ENCODE data around the gene MTCH1.
"Not testable (repeated sequence)": the region's sequence is repeated elsewhere in the genome, so short reads cannot be mapped to it uniquely, and the experiment has no call there.

MTCH1 gene

DNA sequence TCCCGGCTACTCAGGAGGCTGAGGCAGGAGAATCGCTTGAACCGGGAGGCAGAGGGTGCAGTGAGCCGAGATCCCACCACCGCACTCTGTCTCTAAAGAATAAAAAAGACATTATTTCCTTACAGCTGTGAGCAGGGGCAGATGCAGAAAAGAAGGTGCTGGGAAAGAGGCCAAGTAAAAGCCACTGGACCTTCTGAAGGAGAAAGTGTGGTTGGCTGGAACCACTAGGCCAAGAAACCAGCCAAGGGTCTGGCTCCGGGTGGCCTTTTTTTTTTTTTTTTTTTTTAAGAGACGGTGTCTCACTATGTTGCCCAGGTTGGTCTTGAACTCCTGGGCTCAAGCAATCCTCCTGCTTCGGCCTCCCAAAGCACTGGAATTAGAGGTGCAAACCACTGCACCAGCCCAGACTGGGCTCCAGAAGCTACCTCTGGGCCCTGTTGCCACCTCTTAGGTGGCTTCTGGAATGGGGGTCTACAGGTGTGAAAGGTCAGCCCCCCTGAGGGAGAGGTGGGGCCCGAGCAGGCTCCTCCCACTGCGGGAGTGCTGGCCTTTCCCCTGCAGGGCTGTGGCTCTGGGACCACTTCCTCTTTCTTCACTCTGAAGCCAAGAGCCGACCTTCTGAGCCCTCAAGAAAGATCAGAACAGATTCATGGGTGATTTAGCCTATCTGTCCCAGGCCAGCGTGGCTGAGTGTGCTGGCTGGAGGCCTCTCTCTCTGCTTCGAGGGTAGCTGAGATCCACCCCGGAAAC lies 19.2 kb upstream of the MTCH1 start, which contains the start of gene FGD2:
Gene FGD2, plus strand, starts transcription at position 595 of the 750 bp plus-strand sequence. CDS start 163 bp downstream, outside the sequence.
- Histone ChIP-seq H4K20me1 (peaks cover 0 to 14% (median 0%) of the 10 kb centered on the region in 11 experiments; a peak in 4 of 22 replicates), H3K27me3 (no peaks in the 10 kb centered on the region), H3K4me3 (peak within 1 kb of the TSS; percentile 45 to 70 (median 54)), H3K27ac (peak within 1 kb of the TSS; percentile 35 to 88 (median 76); a peak in 21 of 22 replicates), H3K36me3 (peaks cover 0 to 13% (median 0%) of the 10 kb centered on the region in 11 experiments; a peak in 4 of 22 replicates), H3K4me1 (peaks cover 78 to 99% (median 95%) of the 10 kb centered on the region in 10 experiments), H3K9me3 (replicated peaks in 1 of 11) (no peaks in the 10 kb centered on the region), H3K9ac (peak within 1 kb of the TSS; percentile 62 to 79 (median 71)), H3K4me2 (peak within 1 kb of the TSS; percentile 86 to 99 (median 96))
- TF ChIP-seq Cebpa-rat (IDR thresholded peaks at IDR 0.05), result no peak

DNA sequence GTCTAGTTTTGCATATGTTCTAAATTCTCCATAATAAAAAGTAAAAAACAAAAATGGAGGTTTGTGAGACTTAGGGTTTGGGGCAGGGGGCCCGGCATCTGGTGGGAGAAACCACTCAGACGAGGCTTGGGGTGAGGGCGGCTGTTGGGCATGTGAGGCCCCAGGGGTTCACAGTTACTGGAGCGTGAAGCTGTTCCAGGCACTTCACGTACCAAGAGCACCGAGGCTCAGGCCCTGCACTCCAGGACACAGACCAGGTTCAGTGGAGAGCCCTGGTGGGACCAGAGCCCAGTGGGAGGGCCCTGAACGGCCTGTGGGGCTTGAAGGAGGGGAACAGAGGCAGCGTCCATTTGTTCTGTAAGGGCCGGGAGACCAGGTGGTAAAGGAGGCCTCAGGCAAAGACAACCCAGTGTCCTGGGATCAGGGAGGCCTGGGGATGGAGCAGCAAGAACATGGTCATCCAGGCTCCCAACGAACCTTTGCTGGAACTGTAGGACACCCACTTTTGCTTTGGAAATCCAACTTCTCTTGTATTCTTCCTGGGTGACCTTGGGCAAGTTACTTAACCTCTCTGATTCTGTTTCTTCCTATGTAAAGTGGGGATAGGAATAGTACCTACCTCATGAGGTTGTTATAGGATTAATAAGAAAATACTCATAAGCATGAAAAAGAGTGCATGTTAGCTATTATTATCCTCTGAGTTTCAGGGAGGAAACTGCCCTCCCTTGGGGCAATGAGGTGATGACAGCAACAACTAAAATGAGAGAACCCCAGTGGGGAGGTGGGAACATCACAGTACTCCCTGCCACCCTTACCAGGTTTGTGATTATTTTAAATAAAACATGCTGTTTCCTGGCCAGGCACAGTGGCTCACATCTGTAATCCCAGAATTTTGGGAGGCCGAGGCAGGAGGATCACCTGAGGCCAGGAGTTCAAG lies 18.3 kb upstream of the MTCH1 start:
- Histone ChIP-seq H3K4me2 (peak overlapping the region; percentile 86 to 99 (median 96)), H3K9ac (peak overlapping the region in 10 of 11 experiments; percentile 28 to 79 (median 62); a peak in 19 of 22 replicates), H3K4me3 (peak overlapping the region in 4 of 10 experiments; percentile 18 to 45 (median 36); a peak in 8 of 20 replicates), H3K27ac (peak overlapping the region in 10 of 11 experiments; percentile 27 to 88 (median 76); a peak in 19 of 22 replicates), H3K27me3 (no peaks in the 10 kb centered on the region), H3K4me1 (peaks cover 78 to 100% (median 100%) of the 10 kb centered on the region in 10 experiments), H3K36me3 (peaks cover 0 to 3% (median 0%) of the 10 kb centered on the region in 11 experiments; a peak in 2 of 22 replicates), H3K9me3 (replicated peaks in 1 of 11) (no peaks in the 10 kb centered on the region), H4K20me1 (peaks cover 0 to 8% (median 0%) of the 10 kb centered on the region in 11 experiments; a peak in 3 of 22 replicates)
- no peak for TF ChIP-seq Cebpa-rat (IDR thresholded peaks at IDR 0.05)

DNA sequence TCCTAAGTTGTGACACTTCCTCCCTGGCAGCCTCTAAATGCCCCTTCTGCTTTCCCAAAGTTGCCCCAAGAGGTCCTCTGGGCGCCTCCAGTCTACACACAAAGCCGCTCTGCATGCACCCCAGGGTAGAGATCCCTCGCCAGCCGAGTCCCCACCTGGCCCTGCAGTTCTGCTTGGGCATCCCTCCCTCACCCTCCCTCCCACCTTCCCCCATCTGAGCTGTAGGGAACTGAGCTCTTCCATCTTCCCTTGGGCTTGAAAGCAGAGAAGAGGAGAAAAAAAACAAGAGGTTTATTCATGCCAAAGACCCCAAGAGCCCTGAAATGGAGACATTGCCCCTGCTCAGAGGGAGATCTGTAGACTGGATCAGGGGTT lies 13.7 kb upstream of the MTCH1 start:
- Histone ChIP-seq H3K9ac (peak overlapping the region in 3 of 11 experiments; percentile 46 to 79 (median 72); a peak in 6 of 22 replicates), H4K20me1 (no peaks in the 10 kb centered on the region), H3K27me3 (no peaks in the 10 kb centered on the region), H3K4me1 (peaks cover 60 to 94% (median 90%) of the 10 kb centered on the region in 10 experiments), H3K9me3 (replicated peaks in 1 of 11) (no peaks in the 10 kb centered on the region), H3K4me2 (peak overlapping the region; percentile 73 to 99 (median 87); a peak in 21 of 22 replicates), H3K27ac (peak overlapping the region in 6 of 11 experiments; percentile 70 to 89 (median 84); a peak in 11 of 22 replicates), H3K4me3 (no peak overlapping the region), H3K36me3 (no peaks in the 10 kb centered on the region)
- TF ChIP-seq Cebpa-rat (IDR thresholded peaks at IDR 0.05), result no peak

DNA sequence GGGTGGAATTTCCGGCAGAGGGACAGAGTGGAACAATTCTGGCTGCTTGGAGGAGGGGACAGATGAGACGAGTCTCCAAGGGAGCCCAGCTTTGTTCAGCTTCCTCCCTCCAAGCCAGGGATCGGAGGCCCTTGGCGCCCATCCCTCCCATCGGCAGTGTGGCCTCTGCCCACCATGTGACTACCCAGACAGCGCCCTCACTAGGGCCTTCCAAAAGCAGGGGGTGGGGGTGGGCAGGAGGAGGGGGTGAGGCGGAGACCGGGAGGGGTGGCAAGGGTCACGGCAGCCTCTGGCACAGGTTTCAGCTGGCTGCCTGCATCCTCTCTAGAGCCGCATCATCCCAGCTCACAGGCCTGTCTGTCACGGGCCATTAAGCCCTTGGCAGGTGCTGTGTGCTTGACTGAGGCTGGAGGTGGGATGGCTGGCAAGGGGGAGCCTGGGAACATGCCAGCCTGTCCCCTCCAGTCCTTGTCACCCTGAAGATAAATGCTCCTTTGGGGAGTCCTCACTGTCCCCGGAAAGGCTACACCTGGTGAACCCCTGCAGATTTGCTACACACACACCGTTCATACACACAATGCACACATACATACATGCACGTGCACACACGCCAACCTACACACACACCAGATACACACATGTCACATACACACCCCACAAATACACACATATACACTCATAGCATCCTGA lies 13.2 kb upstream of the MTCH1 start:
- H3K9ac ChIP-seq, result peak overlapping the region in 10 of 11 experiments; percentile 43 to 79 (median 64); a peak in 17 of 22 replicates
- peak overlapping the region in 10 of 11 experiments; percentile 1 to 89 (median 71); a peak in 18 of 22 replicates for H3K27ac ChIP-seq
- H4K20me1 ChIP-seq, result no peaks in the 10 kb centered on the region
- H3K4me2 ChIP-seq, result peak overlapping the region; percentile 73 to 99 (median 87)
- no peaks in the 10 kb centered on the region for H3K36me3 ChIP-seq
- no peak overlapping the region; a peak in 1 of 20 replicates for H3K4me3 ChIP-seq
- no peak for TF ChIP-seq Cebpa-rat (IDR thresholded peaks at IDR 0.05)
- H3K4me1 ChIP-seq, result peaks cover 55 to 89% (median 85%) of the 10 kb centered on the region in 10 experiments
- H3K27me3 ChIP-seq, result no peaks in the 10 kb centered on the region
- no peaks in the 10 kb centered on the region for H3K9me3 ChIP-seq (replicated peaks in 1 of 11)

DNA sequence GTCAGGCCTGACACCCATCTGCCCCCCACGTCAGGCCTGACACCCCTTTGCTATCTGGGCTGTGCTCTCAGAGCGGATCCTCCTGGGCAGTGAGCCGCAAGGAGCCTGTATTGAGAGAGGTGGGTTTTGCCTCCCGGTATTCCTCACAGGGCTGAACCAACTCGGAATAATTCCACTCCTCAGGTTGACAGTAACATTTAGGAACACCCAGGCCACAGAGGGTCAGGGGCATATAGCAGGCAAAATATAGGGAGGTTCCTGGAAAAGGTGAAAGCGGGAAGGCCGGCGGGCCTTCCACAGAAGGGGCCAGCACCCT lies 12.7 kb upstream of the MTCH1 start:
- Histone ChIP-seq H3K27ac (peak overlapping the region in 10 of 11 experiments; percentile 1 to 89 (median 71); a peak in 19 of 22 replicates), H3K27me3 (no peaks in the 10 kb centered on the region), H3K9ac (peak overlapping the region in 10 of 11 experiments; percentile 43 to 79 (median 64); a peak in 19 of 22 replicates), H3K4me3 (no peak overlapping the region; a peak in 1 of 20 replicates), H4K20me1 (no peaks in the 10 kb centered on the region), H3K4me2 (peak overlapping the region; percentile 73 to 99 (median 87)), H3K4me1 (peaks cover 49 to 84% (median 80%) of the 10 kb centered on the region in 10 experiments), H3K36me3 (no peaks in the 10 kb centered on the region), H3K9me3 (replicated peaks in 1 of 11) (no peaks in the 10 kb centered on the region)
- no peak for TF ChIP-seq Cebpa-rat (IDR thresholded peaks at IDR 0.05)

DNA sequence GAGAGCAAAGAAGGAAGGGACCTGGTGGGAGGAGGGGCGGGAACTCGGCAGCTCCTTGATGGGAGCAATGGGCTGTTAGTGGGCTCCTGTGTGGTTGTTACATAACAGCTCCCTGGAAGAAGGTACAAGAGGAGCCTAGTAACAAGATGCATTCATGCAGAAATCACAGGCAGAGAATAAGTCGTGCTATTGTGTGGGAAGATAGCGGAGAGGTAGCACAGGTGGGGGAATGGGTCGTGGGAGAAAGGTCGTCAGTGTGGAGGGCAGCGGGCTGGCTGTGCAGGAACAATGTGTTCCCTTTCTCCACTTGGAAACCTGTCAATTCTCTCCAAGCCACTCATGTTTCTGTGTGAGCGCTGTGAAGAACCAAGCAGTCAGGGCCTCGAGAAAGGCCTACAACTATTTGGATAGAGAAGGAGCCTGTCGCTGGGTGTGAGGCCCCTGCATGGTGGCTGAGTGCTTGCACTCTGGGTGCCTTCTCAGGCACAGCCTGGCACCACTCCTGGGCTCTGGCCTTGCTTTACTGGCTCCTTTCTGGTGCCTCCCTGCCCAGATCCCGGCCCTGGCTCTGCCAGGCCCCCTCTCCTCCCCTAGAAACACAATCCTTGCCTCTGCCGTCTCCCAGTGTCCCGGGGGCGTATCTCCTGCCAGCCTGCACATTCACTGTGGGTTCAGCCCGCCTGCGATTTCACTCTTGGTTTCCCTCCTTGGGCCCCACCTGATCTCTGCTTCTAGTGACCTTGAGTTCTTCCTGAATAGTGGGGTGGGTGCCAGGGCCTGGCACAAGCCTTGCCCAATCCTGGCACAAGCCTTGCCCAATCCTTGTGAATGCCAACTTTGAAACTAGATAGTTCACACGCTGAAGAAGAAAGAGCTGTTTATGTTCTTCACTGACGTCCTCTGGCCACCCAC lies 12.1 kb upstream of the MTCH1 start:
- Histone ChIP-seq H3K4me2 (peak overlapping the region; percentile 73 to 99 (median 87)), H3K27me3 (no peaks in the 10 kb centered on the region)

DNA sequence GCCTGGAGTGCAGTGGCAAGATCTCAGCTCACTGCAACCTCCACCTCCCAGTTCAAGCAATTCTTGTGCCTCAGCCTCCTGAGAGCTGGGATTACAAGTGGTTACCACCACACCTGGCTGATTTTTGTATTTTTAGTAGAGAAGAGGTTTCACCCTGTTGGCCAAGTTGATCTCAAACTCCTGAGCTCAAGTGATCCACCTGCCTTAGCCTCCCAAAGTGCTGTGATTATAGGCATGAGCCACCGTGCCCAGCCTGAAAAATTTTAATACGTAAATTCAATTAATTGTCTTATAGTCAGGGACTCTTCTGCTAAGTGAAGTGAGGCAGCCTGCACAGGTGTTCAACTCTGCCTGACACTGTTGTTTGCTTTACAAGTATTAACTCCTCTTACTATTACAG lies 4.4 kb upstream of the MTCH1 start:
- not testable (repeated sequence) for H3K27ac ChIP-seq, H3K9ac ChIP-seq

More for the DNA sequence above, 12.1 kb upstream of the MTCH1 start:
- Histone ChIP-seq H3K4me1 (peaks cover 48 to 77% (median 75%) of the 10 kb centered on the region in 10 experiments), H3K36me3 (no peaks in the 10 kb centered on the region), H3K4me3 (peak overlapping the region in 1 of 10 experiments; percentile 9; a peak in 1 of 20 replicates), H4K20me1 (no peaks in the 10 kb centered on the region), H3K9me3 (replicated peaks in 1 of 11) (no peaks in the 10 kb centered on the region), H3K27ac (peak overlapping the region in 10 of 11 experiments; percentile 1 to 89 (median 71); a peak in 19 of 22 replicates), H3K9ac (peak overlapping the region; percentile 43 to 79 (median 63); a peak in 20 of 22 replicates)
- TF ChIP-seq Cebpa-rat (IDR thresholded peaks at IDR 0.05), result no peak

More for the DNA sequence above, 4.4 kb upstream of the MTCH1 start:
- H3K27me3 ChIP-seq; H3K4me2 ChIP-seq; H4K20me1 ChIP-seq; H3K36me3 ChIP-seq; H3K4me3 ChIP-seq; H3K9me3 ChIP-seq (replicated peaks in 1 of 11): not testable (repeated sequence)
- H3K4me1 ChIP-seq, result peaks cover 9 to 16% (median 13%) of the 10 kb centered on the region in 10 experiments

Measured in BLaER1 treated with 17β-estradiol and CSF1 and Interleukin-3, amounts not matched to agents 10 nM and 100 nM (cell line).